DMS 273 treated with DMSO at 0.1 percent for 48 hours (cell line): ENCODE data around the gene PLEKHA7.

Source experiments
- DNase-seq: peaks from one replicate; lab custom pipeline; 2025; lab: John Stamatoyannopoulos, UW

The PLEKHA7 gene

DNA sequence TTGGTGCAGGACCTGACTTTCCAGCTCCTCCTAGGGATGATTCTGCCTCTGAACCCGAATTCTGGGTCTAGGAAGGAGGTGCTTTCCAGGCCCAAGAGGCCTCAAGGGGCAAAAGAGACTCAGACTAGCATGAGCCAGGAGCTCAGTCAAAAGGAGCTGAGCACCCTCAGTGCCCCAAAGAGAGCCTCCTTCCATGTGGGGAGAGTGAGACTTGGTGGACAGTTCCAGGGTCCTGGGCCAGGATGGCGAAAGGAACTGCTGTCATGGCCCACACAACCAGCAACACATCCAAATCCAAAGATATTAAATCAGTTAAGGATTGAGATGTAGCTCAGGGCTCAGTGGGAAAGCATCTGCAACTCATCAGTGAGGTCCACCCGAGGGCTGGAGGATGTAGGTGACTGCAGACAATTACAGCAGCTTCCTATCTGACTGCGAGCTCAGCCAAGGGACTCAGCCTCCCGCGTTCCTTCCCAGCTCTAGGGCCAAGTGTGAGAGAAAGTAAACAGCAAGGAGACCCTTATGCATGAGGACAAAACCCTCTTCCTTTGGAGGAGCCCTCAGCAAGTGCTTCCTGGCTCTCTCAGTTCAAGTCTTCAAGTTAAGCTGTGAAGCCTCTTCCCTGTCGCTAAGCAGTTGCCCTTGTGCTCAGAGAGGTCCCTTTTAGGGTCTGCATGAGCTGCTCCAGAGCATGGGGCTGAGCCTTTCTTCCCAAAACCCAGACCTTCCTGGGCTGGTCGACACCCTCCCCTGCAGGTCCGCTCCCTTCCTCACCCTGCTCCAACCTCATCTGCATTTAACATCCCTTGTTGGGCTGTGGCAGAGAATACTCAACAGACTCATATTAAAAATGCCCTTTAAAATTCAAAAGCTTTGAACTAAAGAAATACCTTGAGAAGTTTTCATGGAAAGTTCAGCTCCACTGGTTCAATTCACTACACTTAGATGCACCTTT lies 240.0 kb downstream of the PLEKHA7 start:
- no peak for DNase-seq

- DNase-seq = no peak
Observed at GRCh38 chr11:16772141-16772512, 242.1 kb downstream of the PLEKHA7 start.

GRCh38 chr11:16771350-16772140 lies 242.7 kb downstream of the PLEKHA7 start:
- no peak for DNase-seq

- DNase-seq = no peak
Observed at GRCh38 chr11:16770016-16770415, 244.2 kb downstream of the PLEKHA7 start.

DNA sequence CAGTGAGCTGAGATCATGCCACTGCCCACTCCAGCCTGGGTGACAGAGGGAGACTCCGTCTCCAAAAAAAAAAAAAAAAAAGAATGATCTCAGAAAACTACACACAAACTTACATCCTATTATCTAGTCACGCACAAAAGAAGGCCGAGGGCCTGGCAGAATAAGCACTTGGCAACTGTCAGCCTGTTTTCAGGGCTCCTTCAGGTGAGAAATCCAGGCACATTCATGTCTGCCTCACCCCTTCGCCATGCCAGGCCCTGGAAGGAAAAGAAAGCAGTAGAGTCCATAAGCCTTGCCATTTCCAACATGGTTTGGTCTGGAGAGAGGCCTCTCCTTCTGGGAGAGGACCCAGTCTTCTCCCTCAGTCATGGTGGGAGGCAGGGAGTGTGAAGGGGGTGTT lies 244.8 kb downstream of the PLEKHA7 start:
- DNase-seq = no peak

DNA sequence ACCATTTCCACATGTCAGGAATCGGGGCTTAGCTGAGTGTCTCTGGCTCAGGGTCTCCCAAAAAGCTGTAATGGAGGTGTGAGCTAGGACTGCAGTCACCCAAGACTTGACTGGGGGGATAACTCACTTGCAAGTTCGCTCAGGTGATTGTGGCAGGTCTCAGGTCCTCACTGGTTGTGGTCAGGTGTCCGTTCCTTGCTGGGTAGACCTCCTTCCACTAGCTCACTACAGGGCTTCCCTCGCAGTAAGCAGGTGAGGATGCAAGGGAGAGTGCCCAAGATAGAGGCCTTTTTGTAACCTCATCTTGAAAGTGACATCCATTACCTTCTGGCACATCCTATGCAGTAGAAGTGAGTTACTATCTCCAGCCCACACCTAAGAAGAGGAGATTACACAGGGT lies 246.3 kb downstream of the PLEKHA7 start:
- no peak for DNase-seq

- DNase-seq = no peak
Observed at GRCh38 chr11:16767137-16767536, 247.1 kb downstream of the PLEKHA7 start.

DNA sequence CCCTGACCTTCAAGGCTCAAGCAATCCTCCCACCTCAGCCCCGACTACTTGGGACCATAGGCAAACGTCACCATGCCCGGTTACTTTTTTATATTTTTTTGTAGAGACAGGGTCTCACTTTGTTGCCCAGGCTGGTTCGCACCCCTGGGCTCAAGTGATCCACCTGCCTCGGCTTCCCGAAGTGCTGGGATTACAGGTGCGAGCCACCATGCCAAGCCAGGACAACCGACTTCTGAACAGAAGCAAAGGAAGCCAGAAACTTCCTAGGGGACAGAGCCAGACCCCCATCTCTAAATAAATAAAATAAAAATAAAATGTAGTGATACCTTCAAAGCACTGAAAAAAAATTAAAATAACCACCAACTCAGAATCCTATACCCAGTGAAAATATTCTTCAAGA lies 249.3 kb downstream of the PLEKHA7 start:
- no peak for DNase-seq

- no peak for DNase-seq
Observed at GRCh38 chr11:16763746-16764145, 250.5 kb downstream of the PLEKHA7 start.

GRCh38 chr11:16759857-16760508 lies 254.2 kb downstream of the PLEKHA7 start:
- no peak for DNase-seq

- no peak for DNase-seq
Observed at GRCh38 chr11:16758382-16759024, 255.7 kb downstream of the PLEKHA7 start.

DNA sequence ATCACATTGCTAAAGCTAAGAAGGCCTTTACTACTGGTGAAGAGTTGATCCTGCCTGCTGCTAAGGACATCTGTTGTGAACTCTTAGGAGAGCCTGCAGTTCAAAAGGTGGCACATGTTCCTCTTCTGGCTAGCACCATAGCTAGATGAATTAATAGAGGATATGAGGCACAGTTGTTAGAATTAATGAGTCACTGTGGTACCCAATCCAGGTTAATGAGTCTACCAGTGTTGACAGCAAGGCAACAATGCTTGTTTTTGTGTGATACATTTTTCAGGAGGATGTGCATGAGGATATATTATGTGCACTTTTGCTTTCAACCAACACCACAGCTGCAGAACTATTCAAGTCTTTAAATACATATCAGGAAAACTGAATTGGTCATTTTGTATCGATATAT lies 263.8 kb downstream of the PLEKHA7 start:
- no peak for DNase-seq

GRCh38 chr11:16749666-16750065 lies 264.5 kb downstream of the PLEKHA7 start:
- no peak for DNase-seq

DNA sequence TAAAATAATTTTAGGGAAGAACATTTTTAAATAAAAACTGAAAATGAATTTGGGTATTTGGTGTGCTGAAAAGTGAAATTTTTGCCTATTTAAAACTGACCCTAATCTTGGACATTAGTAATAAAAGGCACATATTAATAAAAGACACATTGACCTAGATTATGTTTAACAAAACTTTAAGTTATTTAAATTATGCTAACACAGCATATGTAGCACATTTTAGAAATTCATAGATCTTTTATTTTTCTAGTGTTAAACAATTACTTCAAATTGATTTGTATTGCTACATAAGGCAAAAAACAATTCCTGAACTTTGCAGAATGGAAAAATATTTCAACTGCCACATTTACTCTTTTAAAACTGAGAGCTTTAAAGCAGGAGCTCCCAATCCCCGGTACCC lies 265.1 kb downstream of the PLEKHA7 start:
- no peak for DNase-seq

DNA sequence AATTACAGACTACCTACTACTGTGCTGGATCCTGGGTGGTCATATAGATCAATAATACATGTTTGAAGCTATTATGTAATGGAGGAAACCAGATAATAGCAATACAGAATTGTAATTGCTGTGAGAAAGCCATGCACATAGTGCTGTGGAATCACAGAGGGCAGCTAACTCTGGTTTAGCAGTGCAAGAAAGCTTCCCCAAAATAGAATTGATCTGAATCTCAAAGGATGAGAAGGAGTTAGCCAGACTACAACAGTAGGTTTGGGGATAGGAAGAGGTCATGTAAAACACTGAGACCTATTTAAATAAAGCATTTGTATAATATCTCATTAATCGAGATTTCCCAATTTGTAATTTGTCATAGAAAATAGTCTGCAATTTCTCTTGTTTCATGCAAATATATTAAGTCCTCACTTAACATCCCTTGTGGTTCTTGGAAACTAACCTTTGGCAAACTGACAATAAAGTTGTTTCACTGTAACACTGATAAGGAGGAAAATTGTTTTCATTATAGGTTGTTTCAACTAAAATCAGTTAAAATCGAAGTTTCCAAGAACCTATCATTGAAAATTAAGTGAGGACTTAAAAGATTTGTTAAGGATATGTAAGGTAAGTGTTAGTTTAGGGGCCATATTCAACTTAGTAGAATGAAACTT lies 268.1 kb downstream of the PLEKHA7 start:
- DNase-seq = no peak

- DNase-seq = no peak
Observed at GRCh38 chr11:16744128-16744725, 270.0 kb downstream of the PLEKHA7 start.

DNA sequence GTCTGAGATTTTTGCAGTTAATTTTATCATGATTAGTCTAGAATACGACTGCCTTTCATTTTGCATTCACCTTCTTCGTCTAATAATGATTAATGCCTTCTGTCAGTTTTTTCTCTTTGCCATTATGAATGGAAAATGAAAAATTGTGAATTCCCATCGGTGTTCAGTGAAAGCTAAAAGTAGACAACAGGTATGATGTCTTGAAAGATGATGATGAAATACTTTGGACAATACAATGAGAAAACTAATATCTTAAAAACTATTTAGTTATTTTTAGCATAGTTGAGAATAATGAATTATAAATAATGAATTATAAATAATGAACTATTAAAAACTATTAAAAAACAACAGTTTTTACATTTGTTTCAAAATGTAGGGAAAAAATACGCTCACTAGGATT lies 270.7 kb downstream of the PLEKHA7 start:
- DNase-seq = no peak

DNA sequence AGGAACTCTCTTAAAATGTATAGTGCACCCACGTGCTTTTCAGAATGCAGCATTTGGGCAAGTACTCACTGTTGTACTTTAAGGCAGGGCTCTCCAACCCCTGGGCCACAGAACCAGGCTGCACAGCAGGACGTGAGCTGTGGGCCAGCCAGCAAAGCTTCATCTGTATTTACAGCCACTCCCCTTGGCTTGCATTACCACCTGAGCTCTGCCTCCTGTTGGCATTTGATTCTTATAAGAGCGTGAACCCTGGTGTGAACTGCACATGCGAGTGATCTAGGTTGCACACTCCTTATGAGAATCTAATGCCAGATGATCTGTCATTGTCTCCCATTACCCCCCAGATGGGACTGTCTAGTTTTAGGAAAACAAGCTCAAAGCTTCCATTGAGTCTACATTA lies 272.7 kb downstream of the PLEKHA7 start:
- DNase-seq = no peak

GRCh38 chr11:16738947-16739815 lies 275.0 kb downstream of the PLEKHA7 start:
- DNase-seq = no peak
